M059J (cell line): ENCODE data around the gene NFATC2. TPM values are rescaled to one million over a fixed set of nuclear protein-coding genes. Genes with fewer than 3 reads are reported as not detected.

ENCODE experiments used
- DNase-seq: peaks from one replicate; pipeline ENCODE4 v3.0.0-alpha.2; 2012; ENCODE audit warnings: low read depth
- total RNA-seq: library from RNA; depleted of rRNA; stranded (reverse); fragments of >200 nt; shearing (Covaris generic); gene quantifications from 2 replicates; pipeline ENCODE4 v1.2.3, GENCODE V29; 2014; rRNA removed

The NFATC2 gene
- total RNA-seq = 0.25 TPM in 1 of 2 replicates, not detected in the other

DNA sequence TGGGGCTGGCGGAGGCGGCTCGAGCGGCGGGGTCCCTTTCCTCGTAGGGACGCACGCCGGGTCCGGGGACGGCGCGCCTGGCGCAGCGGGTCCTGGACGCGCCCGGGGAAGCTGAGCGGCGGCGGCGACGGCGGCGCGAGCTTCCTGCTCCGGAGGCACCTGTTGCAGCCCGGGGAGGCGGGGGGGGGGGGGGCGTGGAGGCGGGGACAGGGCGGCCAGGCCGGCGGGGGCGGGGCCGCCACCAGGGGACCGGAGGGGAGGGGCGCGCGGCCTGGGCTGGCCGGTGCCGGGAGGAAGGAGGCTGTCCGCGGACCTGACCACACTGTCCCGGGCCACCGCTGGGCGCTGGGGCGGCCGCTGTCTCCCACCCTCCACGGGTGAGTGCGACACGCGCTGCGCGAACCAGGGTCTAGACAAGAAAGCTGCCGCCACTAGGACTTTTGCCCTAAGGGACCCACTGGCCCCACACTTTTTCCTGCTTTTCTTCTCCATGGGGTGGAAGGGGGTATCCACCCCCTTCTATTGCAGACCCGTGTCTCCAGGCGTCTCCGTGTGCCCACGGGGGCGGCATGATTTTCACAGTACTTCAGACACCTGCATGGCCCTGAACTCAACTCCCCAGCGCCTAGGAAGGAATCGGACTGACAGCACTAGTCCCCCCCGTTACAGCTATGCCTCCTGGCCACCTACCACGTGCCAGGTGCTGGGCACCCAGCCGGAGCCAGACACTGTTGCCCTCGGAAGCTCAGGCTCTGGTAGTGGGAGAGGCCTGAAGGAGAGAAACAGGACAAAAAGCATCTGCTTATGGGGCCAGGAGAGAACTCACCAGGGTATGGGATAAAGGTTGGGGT, at the start of gene NFATC2:
Gene NFATC2 (minus strand): TSS at position 149 of the 851 bp plus-strand sequence. CDS start 220 bp downstream, outside the sequence.
- no peak for DNase-seq

DNA sequence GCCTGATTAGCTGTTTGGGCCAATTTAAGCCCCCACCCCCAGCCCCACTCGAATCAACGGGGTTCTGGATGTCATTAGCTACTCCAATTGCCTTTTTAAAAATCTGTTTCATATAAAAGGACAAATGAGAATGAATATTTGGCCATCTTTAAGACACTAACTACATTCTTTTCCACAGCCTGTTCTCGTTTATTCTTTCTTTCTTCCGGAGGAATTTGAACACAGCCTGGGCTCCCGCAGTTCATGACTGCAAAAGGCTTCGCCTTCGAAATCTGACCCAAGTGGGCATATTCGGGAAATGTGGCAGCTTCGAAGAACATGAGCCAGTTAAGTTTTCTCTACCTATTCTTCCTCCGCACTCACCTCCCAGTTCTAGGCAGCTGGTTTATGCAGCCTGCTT, 49.4 kb upstream of the NFATC2 start:
- no peak for DNase-seq

DNA sequence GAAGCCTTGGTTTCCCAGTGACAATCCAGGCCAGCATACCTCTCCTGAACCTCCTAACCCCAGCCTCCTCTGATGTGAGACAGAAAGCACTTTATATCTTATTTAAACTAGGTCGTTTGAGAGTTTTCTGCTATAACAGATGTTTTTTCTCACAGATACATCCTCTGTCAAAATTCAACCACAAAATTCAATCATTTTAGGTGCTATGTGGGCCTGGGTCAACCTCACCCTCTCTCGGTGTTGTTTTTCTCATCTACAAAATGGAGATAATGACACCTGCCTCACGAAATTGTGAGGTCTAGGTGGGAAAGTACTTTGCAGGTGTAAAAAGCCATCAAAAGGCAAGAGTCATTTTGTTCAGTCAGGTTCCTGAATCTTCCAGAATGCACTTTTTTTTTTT, 46.2 kb upstream of the NFATC2 start:
- no peak for DNase-seq

DNA sequence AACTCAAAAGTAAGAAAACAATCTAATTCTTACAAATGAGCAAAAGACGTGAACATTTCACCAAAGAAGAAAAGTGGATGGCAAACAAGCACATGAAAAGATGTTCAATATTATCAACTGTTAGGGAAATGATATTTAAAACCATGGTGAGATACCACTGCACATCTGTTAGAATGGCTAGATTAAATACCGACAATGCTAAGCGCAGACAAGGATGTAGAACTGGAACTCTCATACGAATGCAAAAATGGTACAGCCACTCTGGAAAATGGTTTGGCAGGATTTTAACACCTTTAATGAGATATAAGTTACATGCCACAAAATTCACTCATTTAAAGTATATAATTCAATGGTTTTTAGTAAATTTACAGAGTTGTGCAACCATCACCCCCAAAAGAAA, 44.6 kb upstream of the NFATC2 start:
- DNase-seq = no peak

DNA sequence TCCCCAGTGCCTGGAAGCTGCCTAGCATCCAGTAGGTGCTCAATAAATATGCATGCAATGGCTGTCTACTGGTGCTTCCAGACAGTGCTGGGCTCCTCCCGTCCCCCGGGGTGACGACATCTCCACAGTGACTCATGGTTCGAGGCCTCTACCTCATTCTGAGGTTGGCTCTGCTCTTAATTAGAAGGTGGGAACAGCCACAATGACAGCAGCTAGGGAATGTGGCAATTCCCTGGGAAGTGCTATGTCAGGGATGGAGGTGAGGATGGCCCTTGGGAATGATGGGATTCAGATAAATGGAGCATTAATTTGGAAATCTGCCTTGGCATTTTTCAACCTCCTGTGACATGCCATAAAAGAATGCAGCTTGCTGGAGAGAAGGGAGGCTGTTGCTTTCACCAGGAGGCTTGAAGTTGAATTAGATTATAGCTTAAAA, 43.5 kb upstream of the NFATC2 start:
- peak; percentile 91 for DNase-seq

DNA sequence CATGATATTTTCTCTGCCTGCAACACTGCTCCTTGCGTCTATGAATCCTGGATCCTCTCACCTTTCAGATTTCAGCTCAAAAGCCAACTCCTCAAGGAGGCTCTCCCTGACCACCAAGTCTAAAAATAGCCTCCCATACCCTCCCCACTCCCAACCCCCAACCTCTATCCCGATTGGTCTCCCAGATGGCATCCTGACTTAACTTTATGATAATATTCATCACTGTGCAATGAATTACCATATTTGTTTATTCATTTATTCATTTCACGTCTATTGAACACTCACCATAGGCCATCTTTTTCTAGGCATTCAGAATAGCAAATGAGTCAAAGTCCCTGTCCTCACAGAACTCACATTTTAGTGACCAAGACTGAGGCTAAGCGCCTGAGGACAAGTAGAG, 42.6 kb upstream of the NFATC2 start:
- DNase-seq = no peak

DNA sequence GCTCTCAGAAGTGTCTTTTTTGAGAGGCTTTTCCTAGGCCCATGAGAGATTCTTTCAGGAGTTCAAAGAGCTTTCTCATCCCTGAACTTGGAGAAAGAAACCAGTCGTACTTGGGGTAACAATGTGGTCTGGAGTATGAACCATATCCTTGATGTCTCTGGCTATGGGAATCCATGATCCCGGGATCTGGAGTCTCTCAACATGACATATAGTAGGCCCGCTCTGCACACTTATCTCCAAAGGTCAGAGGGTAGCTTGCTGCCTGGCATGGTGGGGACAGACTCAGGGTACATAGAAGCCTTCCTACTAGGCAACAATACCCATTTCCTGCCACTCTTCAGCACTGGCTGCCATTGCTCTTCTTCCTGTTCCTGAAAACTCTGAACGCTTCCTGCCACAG, 42.2 kb upstream of the NFATC2 start:
- DNase-seq = no peak

DNA sequence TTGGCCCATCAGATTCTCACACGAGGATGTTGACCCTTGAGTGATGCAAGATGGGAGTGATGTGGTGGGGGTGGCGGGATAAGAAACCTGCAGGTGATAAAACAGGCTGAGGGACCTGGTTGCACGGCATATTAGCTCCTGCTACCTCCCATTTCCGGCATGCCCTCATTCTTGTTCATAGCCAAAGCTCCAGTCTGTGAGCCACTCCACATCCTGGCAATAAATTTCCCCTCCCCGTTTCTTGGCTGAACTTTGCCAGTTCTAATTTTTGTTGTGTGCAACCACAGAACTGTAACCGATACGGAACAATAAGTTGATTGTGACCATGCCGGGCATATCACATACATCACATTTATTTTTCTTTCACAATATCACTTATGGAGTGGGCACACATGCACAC, 41.6 kb upstream of the NFATC2 start:
- peak; percentile 42 for DNase-seq

DNA sequence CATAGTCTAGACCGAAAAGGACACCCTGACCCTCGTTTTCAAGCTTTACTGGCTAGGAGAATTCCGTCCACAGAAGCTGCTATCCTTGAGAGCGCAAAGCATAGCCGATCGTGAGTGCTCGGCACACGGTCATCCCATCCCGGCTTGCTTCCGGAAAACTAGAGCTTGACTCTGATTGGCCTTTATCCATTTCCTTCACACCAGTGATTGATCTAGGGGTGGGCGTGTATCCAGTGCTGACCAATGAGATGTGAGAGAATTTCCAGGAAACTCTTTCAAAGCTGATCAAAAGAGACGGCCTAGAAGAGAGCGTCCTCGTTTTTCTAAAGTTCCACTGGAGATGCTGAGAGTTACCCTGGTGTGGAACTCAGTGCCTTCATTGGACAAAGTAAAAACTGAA, 41.0 kb upstream of the NFATC2 start:
- no peak for DNase-seq

DNA sequence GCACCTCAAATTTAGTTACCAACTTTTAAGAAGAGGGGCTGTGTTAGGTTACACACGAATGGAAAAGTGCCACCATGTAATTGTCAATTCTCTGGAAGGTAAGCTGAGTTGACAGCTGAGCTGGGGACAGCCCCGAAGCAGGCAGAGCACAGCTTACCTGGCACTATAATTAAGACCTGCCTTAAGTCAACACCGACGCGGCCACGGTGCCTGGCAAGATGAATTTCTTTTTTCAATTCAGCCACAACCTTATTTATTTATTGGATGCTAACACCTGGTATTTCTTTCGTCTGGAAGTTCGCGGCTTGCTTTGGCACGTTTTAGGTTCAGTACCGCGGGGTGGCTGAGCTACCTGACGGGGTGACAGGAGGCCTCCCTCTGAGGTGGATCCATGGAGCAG, 40.6 kb upstream of the NFATC2 start:
- no peak for DNase-seq

DNA sequence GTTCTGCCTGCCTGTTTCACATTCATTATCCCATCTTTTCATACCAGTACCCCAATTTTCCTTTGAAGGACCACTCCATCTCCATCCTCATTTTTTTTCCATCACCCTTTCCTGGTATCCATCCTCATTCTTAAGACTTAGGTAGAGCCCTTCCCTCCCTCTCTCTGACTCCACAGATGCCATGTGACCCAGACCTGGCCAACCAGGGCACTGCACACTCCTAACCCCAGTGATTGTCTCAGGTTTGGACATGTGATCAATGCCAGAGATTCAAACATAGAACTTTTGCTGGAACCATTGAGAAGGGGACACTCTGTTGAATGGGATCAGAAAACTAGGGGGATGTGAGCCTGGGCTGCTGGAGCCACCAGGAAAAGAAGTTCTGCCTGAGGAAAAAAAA, 39.1 kb upstream of the NFATC2 start:
- no peak for DNase-seq

DNA sequence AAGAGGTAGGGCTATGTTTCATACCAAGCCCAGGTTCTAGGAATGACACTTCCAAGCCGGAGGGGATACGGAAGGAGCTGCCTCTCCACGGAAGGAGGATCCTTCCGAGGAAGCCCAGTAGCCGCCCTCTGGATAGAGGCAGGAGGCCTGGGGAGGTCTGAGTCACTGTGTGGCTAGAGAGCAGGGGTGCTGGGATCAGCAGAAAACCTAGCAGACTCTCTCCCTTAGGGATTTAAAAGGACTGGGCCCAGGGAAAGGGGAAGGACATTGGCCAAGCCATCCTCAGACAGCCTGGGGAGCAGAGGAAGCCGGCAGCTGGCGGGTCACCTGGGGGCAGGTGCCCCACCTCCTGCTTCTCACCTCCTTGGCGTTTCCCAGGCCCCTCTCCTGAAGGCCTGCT, 36.6 kb upstream of the NFATC2 start:
- DNase-seq = peak; percentile 93

DNA sequence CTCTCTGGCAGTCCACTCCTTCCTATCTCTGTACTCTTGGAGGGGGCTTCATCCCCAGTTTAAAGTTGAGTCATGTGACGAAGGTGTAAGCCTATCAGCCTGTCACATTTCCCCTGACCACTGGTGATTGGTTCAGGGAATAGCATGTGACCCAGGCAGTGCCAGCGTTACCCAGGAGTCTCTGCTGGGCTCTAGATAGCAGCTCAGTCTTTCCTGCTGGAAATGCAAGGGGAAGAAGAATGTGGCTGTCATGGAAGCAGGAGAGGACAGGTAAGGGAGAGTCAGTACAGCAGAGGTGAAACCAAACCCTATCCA, 35.6 kb upstream of the NFATC2 start:
- DNase-seq = no peak

DNA sequence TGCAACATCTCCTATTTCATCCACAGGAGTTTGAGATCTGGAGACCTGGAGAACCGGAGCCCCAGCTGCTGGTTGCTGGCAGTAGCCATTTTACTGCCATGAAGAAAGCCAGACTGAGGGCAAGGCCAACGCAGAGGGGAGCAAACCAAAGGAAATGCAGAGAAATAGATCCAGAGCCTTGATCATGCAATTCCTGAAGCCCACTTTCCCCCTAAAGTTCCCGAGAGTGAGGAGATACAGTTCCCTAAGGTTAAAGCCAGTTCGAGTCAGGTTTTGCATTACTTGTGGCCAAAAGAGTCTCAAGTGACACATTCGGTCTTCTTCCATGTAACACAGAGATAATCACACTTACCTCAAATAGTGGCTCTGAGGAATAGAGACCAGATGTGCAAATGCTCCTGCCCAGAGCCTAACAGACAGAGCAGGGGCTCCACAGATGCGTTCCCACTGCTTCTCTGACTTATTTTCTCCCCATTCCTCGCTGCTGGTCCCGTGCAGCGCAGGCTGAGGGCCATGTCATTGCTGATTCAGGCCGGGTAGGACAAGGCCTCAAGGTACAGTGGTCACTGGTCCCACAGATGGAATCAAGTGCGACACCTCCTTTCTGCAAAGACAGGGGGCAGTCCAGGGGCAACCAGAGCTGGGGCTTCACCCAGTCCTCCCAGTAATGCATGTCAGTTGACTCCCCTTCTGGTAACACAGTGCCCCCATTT, 35.1 kb upstream of the NFATC2 start:
- DNase-seq = no peak

DNA sequence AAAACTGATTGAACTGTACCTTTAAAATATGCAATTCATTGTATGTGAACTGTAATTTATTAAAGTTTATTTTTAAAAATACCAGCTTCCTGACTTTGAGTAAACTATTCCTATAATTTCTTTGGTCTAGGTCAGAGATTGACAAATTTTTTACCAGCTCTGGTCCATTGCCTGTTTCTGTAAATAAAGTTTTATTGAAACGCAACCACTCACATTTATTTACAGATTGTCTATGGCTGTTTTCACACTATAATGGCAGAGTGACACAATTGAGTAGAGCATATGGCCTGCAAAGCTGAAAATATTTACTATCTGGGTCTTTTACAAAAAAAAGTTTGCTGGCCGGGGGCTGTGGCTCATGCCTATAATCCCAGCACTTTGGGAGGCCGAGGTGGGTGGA, 33.0 kb upstream of the NFATC2 start:
- DNase-seq = no peak

DNA sequence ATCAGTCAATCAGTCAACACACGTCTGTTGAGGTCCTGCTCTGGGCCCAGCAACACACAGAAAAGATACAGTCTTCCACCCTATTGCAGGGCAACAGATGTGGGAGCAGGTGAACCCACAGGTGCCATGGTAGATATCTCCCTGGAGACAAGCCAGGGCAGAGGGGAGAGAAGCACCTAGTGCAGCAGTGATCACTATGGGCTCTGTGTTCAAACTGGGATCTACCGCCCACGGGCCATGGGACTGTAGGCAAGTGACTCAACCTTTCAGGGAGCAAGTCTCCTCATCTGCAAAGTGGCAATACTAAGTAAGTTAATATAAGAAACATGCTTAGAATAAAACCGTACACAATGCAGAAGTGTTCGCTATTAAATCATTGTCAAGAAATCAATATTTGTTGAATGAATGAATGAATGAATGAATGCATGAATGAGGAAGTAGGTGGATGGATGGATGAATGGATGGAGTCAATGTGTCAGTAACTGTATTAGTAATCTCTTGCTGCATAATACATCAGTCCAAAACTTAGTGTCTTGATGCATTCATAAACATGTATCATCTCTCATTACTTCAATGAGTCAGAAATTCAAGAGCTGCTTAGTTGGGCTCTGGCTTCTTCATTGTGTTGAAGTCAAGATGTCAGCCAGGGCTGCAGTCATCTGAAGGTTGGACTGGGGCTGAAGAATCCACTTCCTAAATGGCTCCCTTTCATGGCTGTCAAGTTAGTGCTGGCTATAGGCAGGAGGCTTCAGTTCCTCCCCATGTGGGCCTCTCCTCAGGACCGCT, 31.9 kb upstream of the NFATC2 start:
- DNase-seq = peak; percentile 24

DNA sequence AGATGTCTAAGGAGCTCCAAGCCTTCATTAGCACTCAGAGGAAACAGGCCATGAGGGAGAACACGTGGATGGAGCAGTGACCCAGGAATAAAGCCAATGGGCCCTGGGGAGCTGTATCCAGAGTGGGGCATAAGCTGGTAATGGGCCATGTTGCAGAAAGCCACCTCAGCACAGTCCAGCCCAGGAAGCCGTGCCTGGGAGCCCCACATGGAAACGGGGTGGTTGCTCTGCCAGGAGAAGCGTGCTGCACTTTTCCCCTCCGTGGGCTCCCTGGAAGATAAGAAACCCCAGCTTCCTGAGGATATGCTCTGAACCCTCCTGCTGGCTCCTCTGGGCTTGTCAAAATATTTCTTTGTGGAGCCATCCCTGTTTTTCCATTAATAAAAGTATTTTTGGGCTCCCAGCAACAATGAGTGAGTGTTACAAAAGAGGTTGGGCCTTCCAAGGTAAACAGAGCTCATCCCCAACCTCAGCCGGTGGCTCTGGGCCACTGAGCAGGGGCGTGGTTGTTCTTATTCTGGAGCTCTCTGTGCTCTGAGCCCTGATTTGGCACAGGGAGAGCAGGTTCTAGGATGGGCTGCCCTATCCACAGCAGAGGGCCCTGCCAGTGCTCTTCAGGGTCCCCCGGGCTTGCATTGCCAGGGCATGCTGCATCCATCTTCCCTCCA, 31.2 kb upstream of the NFATC2 start:
- no peak for DNase-seq

DNA sequence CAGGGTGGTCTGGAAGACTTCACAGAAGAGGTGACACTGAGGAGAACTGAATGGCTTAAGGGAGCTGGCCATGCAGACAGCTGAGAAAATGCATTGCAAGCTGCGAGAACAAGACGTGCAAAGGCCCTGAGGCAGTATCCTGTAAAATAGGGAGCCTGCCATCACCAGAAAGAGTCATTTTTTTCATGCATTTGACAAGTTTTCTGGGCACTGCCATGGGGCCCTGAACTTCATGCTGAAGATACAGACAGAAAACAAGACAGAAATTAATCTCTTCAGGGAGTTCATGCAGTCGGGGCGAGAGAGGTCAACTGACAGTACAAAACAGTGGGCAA, 28.9 kb upstream of the NFATC2 start:
- no peak for DNase-seq

DNA sequence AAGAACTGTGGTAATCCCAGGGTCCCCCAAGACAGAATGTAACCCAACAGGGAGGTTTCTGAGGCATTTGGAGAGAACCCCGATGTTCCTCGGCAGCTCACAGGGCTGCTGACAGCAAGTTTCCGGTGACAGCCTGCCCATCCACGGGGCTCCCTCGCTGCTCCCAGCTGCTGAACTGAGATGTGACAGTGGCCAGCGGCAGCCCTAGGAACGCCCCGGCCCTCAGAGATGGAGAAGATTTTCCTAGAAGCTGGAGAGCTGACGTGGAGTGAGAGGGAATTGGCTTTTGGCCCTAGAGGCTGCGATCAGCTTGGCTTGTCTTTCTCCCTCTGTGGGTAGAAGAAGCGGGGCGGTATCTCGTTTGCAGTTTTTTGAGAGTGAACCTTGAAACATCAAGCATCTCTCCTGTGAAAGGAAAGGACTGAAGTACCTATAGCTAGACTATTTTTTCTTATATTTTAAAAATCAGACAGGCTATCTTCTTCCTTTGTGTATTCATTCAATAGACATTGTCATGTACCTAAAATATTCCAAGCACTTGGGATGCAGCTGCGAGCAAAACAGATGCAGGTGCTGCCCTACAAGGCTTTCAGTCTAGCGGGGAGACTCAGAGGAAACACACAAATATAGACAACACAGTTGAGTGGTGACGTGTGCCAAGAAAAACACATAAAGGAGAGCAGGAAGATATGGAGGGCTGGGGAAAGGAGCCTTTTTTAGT, 28.4 kb upstream of the NFATC2 start:
- DNase-seq = no peak

DNA sequence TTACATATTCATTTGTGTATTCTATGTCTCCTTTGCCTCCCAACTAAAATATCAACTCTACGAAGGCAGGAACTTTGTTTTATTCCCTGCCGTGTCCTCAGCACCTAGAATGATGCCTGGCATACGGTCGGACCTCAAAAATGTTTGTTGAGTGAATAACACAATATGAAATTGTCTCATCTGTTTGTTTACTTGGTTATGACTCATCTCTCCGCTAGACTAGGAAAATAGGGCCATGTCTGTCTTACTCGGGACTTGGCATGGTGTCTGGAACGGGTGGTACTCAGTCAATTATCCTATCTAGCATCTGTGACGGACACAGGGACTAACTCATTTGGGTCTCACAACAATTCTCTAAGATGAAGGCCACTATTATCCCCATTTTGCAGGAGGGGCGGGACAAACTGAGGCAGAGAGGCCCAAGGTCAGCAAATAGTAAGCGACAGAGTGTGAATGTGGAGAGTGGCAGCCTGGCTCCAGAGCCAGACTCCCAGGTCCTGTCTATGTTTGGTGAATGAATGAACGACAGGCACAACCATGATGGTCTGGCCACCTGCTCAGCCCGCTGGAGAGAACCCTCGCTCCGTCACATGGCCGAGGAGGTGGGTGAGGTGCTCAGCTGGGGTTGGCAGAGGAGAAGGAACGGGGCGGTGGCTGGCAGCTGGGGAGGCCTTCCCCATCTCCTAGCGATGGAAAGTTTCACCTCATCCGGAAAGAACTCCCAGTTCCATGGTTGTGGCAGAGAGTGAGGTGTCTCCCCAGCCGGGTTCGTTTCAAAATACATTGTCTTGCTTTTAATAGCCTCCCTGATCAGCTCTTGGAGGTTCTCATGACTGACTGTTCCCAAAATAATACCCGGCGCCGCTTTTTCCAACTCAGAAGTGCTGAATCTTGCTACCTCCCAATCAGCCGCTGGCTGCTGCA, 27.6 kb upstream of the NFATC2 start:
- DNase-seq = peak; percentile 48
